ENCODE data around the gene HSFX2. TPM values are rescaled to one million over a fixed set of nuclear protein-coding genes. Genes with fewer than 3 reads are reported as not detected.
"Not testable (repeated sequence)": the region's sequence is repeated elsewhere in the genome, so short reads cannot be mapped to it uniquely, and the experiment has no call there.

Gene HSFX2
- total and polyA plus RNA-seq, 4 donors: 0.59 to 1.4 TPM; not detected in 2

DNA sequence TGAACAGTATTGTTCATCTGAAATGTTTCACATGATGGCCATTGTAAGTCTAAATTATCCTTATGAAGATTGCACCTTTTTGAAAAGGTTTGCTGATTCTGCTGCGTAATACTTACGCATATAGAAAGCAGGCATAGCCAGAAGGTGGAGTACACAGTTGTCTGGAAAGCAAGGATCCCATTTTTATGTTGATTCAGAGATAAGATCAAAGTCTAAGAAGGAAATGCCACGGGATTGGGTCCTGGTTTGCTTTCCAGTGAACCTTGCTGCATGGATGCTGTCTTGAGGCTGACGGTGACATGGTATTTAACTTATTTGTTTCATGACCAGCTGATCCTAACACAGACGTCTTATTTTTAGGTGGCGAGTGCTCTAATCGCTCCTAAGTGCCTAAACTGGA, 23.3 kb downstream of the HSFX2 start:
- intact Hi-C loops (cut with DNase I): no loop called here
- H3K4me3 ChIP-seq (ENCODE audit: low read length in 2 of 2): no peak overlapping the region
- ATAC-seq (ENCODE audit: low FRiP score) (no peak), DNase-seq (no peak)
- no peaks in the 10 kb centered on the region for H3K27me3 ChIP-seq (ENCODE audit: control insufficient read depth in 1 of 2, insufficient read depth in 2 of 2, low read length in 1 of 2)
- H3K9me3 ChIP-seq (ENCODE audit: control insufficient read depth, low read length): no peaks in the 10 kb centered on the region
- H3K36me3 ChIP-seq (ENCODE audit: control insufficient read depth in 1 of 2, insufficient read depth in 2 of 2, low read length in 1 of 2): no peaks in the 10 kb centered on the region
- WGBS, 2 donors: 66 to 91% methylated on average over 7 of the region's 7 CpGs
- no peaks in the 10 kb centered on the region for H3K4me1 ChIP-seq (ENCODE audit: control insufficient read depth in 1 of 2, insufficient read depth in 2 of 2, low read length in 2 of 2)
- no peak overlapping the region for H3K27ac ChIP-seq (ENCODE audit: low read depth in 1 of 2, low read length in 2 of 2)

DNA sequence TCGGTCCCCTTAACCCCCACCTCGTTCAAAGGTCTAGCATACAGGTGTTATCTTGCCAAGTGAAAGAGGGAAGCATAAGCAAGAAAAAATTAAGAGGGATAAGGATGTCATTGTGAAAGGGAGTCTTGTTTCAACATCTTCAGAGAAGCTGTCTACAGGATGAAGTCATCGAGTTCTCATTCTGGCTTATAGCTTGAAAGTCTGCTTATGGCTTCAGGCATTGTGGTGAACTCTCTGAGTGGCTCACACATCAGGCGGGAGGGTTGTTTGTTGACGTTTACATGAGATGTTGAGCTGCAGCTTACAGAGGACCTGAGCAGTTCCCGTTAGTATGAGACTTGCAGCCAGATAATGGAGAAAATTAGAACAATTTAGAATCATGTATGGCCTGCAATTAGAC, 24.4 kb downstream of the HSFX2 start:
- WGBS, 2 donors: 66 to 78% methylated on average over 6 of the region's 6 CpGs
- Histone ChIP-seq H3K27ac (ENCODE audit: low read depth in 1 of 2, low read length in 2 of 2) (no peak overlapping the region), H3K9me3 (ENCODE audit: control insufficient read depth, low read length) (no peaks in the 10 kb centered on the region), H3K27me3 (ENCODE audit: control insufficient read depth in 1 of 2, insufficient read depth in 2 of 2, low read length in 1 of 2) (no peaks in the 10 kb centered on the region), H3K36me3 (ENCODE audit: control insufficient read depth in 1 of 2, insufficient read depth in 2 of 2, low read length in 1 of 2) (no peaks in the 10 kb centered on the region), H3K4me1 (ENCODE audit: control insufficient read depth in 1 of 2, insufficient read depth in 2 of 2, low read length in 2 of 2) (no peaks in the 10 kb centered on the region), H3K4me3 (ENCODE audit: low read length in 2 of 2) (no peak overlapping the region)
- no peak for DNase-seq
- ATAC-seq (ENCODE audit: low FRiP score): no peak
- intact Hi-C loops (cut with DNase I): no loop called here

GRCh38 chrX:149569770-149570169, 25.3 kb downstream of the HSFX2 start:
- WGBS, 2 donors: 17 to 24% methylated on average over 2 of the region's 2 CpGs
- Histone ChIP-seq H3K36me3 (ENCODE audit: control insufficient read depth in 1 of 2, insufficient read depth in 2 of 2, low read length in 1 of 2) (no peaks in the 10 kb centered on the region), H3K27me3 (ENCODE audit: control insufficient read depth in 1 of 2, insufficient read depth in 2 of 2, low read length in 1 of 2) (no peaks in the 10 kb centered on the region), H3K9me3 (ENCODE audit: control insufficient read depth, low read length) (no peaks in the 10 kb centered on the region), H3K27ac (ENCODE audit: low read depth in 1 of 2, low read length in 2 of 2) (no peak overlapping the region), H3K4me1 (ENCODE audit: control insufficient read depth in 1 of 2, insufficient read depth in 2 of 2, low read length in 2 of 2) (no peaks in the 10 kb centered on the region), H3K4me3 (ENCODE audit: low read length in 2 of 2) (no peak overlapping the region)
- no peak for DNase-seq
- intact Hi-C loops (cut with DNase I): loop anchor here (10.0 kb wide), 2 partner anchors 55 to 65 kb away; partner anchors contain the start of gene TMEM185A (in 1 of the 2)
- no peak for ATAC-seq (ENCODE audit: low FRiP score)

DNA sequence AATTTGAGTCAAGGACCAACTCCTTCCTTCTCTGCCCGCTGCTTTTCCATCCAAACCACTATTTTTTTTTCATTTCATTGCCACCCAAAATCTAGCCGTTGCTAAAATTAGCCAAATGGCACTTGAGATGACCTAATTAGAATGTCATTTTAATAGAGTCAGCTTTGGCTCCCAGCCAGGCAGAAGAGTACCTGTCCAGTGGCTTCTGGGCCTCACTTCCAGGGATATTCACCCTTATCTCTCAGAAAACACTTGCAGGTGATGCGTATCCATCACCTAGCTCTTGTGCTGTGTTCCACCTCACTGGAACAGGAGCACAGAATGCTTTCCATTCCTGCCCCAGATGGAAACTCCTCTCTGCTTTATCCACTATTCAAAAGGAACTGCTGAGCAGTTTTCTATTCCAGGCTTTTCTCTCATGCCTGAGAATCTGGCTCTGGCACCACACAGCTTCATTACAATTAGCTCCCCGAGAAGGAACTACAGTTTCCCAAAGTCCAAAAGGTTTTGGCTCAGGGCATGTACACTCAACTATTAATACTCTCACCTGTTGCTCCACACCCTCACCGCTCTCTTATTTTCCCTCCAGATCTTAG, 26.3 kb downstream of the HSFX2 start:
- Histone ChIP-seq H3K4me1 (ENCODE audit: control insufficient read depth in 1 of 2, insufficient read depth in 2 of 2, low read length in 2 of 2) (no peaks in the 10 kb centered on the region), H3K9me3 (ENCODE audit: control insufficient read depth, low read length) (no peaks in the 10 kb centered on the region), H3K36me3 (ENCODE audit: control insufficient read depth in 1 of 2, insufficient read depth in 2 of 2, low read length in 1 of 2) (no peaks in the 10 kb centered on the region), H3K27ac (ENCODE audit: low read depth in 1 of 2, low read length in 2 of 2) (no peak overlapping the region), H3K4me3 (ENCODE audit: low read length in 2 of 2) (no peak overlapping the region), H3K27me3 (ENCODE audit: control insufficient read depth in 1 of 2, insufficient read depth in 2 of 2, low read length in 1 of 2) (no peaks in the 10 kb centered on the region)
- DNase-seq: no peak
- ATAC-seq (ENCODE audit: low FRiP score): no peak
- intact Hi-C loops (cut with DNase I): loop anchor here (10.0 kb wide), 2 partner anchors 56 to 66 kb away; partner anchors contain the start of gene TMEM185A (in 1 of the 2)
- 28 to 32% methylated on average over 5 of the region's 5 CpGs for WGBS, 2 donors

- no peak for ATAC-seq (ENCODE audit: low FRiP score)
- H3K27me3 ChIP-seq (ENCODE audit: control insufficient read depth in 1 of 2, insufficient read depth in 2 of 2, low read length in 1 of 2): no peaks in the 10 kb centered on the region
- no peaks in the 10 kb centered on the region for H3K4me1 ChIP-seq (ENCODE audit: control insufficient read depth in 1 of 2, insufficient read depth in 2 of 2, low read length in 2 of 2)
- H3K4me3 ChIP-seq (ENCODE audit: low read length in 2 of 2): no peak overlapping the region
- peak overlapping the region in 1 of 2 donors; percentile 28 for H3K27ac ChIP-seq (ENCODE audit: low read depth in 1 of 2, low read length in 2 of 2)
- intact Hi-C loops (cut with DNase I): loop anchor here (10.0 kb wide), 2 partner anchors 57 to 67 kb away; partner anchors contain the start of gene TMEM185A (in 1 of the 2)
- no peaks in the 10 kb centered on the region for H3K36me3 ChIP-seq (ENCODE audit: control insufficient read depth in 1 of 2, insufficient read depth in 2 of 2, low read length in 1 of 2)
- no peaks in the 10 kb centered on the region for H3K9me3 ChIP-seq (ENCODE audit: control insufficient read depth, low read length)
- DNase-seq: no peak
- 57 to 72% methylated on average over 7 of the region's 7 CpGs for WGBS, 2 donors
These were observed 27.3 kb downstream of the HSFX2 start for GRCh38 chrX:149567621-149568417.

- H3K36me3 ChIP-seq (ENCODE audit: control insufficient read depth in 1 of 2, insufficient read depth in 2 of 2, low read length in 1 of 2): no peaks in the 10 kb centered on the region
- no peaks in the 10 kb centered on the region for H3K9me3 ChIP-seq (ENCODE audit: control insufficient read depth, low read length)
- no peaks in the 10 kb centered on the region for H3K27me3 ChIP-seq (ENCODE audit: control insufficient read depth in 1 of 2, insufficient read depth in 2 of 2, low read length in 1 of 2)
- DNase-seq (peak in 1 of 2 donors; percentile 61), ATAC-seq (ENCODE audit: low FRiP score) (no peak)
- no peak overlapping the region for H3K4me3 ChIP-seq (ENCODE audit: low read length in 2 of 2)
- intact Hi-C loops (cut with DNase I): loop anchor here (10.0 kb wide), 2 partner anchors 61 to 71 kb away; partner anchors contain the start of gene TMEM185A (in 1 of the 2)
- WGBS, 2 donors: 80 to 94% methylated on average over 4 of the region's 4 CpGs
- no peak overlapping the region for H3K27ac ChIP-seq (ENCODE audit: low read depth in 1 of 2, low read length in 2 of 2)
- no peaks in the 10 kb centered on the region for H3K4me1 ChIP-seq (ENCODE audit: control insufficient read depth in 1 of 2, insufficient read depth in 2 of 2, low read length in 2 of 2)
These were observed 31.8 kb downstream of the HSFX2 start for GRCh38 chrX:149563359-149563758.

- H3K4me3 ChIP-seq (ENCODE audit: low read length in 2 of 2); ATAC-seq (ENCODE audit: low FRiP score); H3K4me1 ChIP-seq (ENCODE audit: control insufficient read depth in 1 of 2, insufficient read depth in 2 of 2, low read length in 2 of 2); H3K27me3 ChIP-seq (ENCODE audit: control insufficient read depth in 1 of 2, insufficient read depth in 2 of 2, low read length in 1 of 2); H3K9me3 ChIP-seq (ENCODE audit: control insufficient read depth, low read length); DNase-seq; intact Hi-C loops (cut with DNase I); H3K27ac ChIP-seq (ENCODE audit: low read depth in 1 of 2, low read length in 2 of 2); H3K36me3 ChIP-seq (ENCODE audit: control insufficient read depth in 1 of 2, insufficient read depth in 2 of 2, low read length in 1 of 2): not testable (repeated sequence)
- no CpG with 5 or more reads among the region's 4 CpGs for whole genome bisulfite sequencing, 2 donors
These were observed 39.9 kb downstream of the HSFX2 start for GRCh38 chrX:149555251-149555650.

DNA sequence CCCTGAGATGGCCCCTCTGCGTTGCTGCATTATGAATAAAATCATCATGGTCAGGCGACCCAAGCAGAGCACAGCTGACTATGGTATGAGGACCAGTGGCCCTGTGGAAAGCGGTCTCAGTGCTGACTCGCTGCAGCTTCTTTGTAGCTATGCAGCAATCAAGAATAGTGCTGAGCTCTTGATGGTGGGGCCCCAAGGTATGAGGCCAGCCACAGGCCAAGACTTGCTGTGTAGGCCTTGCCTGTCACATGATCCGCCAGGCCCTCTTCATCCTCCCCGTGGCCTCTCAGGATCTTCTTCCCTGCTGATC, 43.2 kb downstream of the HSFX2 start:
- H3K4me1 ChIP-seq (ENCODE audit: control insufficient read depth in 1 of 2, insufficient read depth in 2 of 2, low read length in 2 of 2); ATAC-seq (ENCODE audit: low FRiP score); H3K9me3 ChIP-seq (ENCODE audit: control insufficient read depth, low read length); DNase-seq; H3K27ac ChIP-seq (ENCODE audit: low read depth in 1 of 2, low read length in 2 of 2); intact Hi-C loops (cut with DNase I); H3K4me3 ChIP-seq (ENCODE audit: low read length in 2 of 2); H3K27me3 ChIP-seq (ENCODE audit: control insufficient read depth in 1 of 2, insufficient read depth in 2 of 2, low read length in 1 of 2); H3K36me3 ChIP-seq (ENCODE audit: control insufficient read depth in 1 of 2, insufficient read depth in 2 of 2, low read length in 1 of 2): not testable (repeated sequence)
- 80 to 91% methylated on average over 1 to 2 of the region's 6 CpGs for WGBS, 2 donors

All from aorta (tissue), 5 donors.